ENCODE measurements around the gene PALS2.

DNA sequence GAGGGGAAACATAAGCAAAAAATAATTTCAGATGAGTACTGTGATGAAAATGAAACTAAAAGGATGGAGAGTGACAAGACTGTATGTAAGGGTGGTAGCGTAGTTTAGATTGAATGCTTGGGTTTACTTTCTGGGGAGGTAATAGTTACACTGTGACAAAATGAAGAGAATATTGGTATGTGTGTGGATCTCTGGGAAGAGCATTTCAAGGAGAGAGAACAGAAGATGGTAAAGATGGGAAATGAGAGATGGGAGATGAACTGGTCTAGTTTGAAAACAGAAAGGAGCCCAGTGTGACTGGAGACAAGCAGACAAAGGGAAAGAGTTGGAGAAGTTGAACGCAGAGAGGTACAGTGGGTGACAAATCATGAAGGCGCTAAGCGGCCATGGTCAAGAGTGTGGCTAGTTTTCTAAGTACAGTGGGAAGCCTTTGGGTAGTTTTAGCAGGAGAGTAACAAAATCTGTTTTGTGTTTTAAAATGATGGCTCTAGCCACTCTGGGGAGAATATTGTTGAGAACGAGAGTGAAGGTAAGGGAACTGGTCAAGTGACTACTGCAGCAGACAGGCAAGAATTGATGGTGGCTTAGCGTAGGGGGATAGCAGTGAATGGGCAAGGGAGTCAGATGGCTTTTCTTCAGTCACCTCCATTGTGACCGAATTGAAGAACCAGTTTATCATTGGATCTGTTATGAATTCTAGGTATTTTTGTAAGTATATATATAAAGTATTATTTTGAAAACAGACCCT, 22.6 kb downstream of the PALS2 start:
- TF ChIP-seq, protein P1, sequence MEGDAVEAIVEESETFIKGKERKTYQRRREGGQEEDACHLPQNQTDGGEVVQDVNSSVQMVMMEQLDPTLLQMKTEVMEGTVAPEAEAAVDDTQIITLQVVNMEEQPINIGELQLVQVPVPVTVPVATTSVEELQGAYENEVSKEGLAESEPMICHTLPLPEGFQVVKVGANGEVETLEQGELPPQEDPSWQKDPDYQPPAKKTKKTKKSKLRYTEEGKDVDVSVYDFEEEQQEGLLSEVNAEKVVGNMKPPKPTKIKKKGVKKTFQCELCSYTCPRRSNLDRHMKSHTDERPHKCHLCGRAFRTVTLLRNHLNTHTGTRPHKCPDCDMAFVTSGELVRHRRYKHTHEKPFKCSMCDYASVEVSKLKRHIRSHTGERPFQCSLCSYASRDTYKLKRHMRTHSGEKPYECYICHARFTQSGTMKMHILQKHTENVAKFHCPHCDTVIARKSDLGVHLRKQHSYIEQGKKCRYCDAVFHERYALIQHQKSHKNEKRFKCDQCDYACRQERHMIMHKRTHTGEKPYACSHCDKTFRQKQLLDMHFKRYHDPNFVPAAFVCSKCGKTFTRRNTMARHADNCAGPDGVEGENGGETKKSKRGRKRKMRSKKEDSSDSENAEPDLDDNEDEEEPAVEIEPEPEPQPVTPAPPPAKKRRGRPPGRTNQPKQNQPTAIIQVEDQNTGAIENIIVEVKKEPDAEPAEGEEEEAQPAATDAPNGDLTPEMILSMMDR (IDR thresholded peaks at IDR 0.05) = no peak
- no peak for TF ChIP-seq EP300 (IDR thresholded peaks at IDR 0.05)
- TF ChIP-seq POLR2A (IDR thresholded peaks at IDR 0.05) = no peak

All from suprapubic skin (tissue), 3 donors.